LNCAP (cell line): ENCODE data around the gene BRAF.

ENCODE experiments used
- TF ChIP-seq, protein P1 (sequence below): fragments of 450-650 bp; IDR thresholded peaks from 2 replicates; pipeline ENCODE4 v1.5.1; 2017; ENCODE audit warnings: mild to moderate bottlenecking

Gene BRAF

DNA sequence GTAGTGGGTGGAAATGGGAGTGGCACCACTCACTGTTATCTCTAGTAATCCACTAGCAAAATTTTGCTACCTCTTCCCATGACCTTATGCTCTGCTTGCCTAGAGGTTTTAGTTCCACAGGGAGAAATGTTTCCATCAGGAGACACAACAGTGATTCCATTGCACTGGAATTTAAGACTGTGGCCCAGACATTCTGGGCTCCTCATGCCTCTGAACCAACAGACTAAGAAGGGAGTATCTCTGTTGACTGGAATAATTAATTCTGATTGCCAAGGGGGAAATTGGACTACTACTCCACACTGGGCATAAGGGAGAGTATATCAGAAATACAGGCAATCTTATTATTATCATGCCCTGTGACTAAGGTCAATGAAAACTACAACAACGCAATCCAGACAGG, 16.2 kb upstream of the BRAF start:
- TF ChIP-seq, protein P1, sequence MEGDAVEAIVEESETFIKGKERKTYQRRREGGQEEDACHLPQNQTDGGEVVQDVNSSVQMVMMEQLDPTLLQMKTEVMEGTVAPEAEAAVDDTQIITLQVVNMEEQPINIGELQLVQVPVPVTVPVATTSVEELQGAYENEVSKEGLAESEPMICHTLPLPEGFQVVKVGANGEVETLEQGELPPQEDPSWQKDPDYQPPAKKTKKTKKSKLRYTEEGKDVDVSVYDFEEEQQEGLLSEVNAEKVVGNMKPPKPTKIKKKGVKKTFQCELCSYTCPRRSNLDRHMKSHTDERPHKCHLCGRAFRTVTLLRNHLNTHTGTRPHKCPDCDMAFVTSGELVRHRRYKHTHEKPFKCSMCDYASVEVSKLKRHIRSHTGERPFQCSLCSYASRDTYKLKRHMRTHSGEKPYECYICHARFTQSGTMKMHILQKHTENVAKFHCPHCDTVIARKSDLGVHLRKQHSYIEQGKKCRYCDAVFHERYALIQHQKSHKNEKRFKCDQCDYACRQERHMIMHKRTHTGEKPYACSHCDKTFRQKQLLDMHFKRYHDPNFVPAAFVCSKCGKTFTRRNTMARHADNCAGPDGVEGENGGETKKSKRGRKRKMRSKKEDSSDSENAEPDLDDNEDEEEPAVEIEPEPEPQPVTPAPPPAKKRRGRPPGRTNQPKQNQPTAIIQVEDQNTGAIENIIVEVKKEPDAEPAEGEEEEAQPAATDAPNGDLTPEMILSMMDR = no peak

GRCh38 chr7:140937702-140938264, 13.1 kb upstream of the BRAF start:
- TF ChIP-seq, protein P1 = no peak

DNA sequence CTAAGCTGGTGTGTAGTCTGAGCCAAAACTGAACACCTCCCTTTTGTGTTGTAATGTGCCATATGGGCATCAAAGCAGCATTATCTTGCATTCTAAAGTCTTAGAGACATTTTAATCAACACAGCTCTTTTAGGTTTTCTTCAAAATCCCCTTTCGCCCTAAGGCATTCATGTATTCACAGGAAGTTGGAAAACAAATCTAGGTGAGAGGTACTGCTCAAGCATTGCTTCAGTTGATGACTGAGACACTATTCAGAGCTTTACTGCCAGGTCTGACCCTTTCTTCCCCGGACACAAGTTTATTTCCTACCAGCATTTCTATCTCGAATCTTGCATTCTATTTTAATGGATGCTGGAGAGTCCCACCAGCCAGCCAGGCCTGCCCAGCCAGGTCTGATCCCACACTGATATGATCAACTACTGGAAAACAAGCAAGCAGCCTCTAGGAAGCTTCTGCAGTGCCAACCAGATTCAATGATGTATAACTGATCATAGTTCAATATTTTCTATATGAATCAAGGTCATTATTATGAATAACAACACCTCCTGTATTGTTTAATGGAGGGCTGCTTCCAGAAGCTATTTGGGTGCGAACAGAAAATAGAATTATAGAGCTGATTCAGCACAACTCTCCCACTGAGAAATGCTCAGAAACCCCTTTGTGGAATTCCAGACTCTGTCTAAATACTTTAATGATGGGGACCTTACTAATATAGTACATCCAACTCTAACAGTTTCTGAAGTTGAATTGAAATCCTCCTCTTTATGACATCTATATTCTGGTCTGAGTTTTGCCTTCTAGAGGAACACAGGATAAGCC, 4.0 kb upstream of the BRAF start:
- TF ChIP-seq, protein P1 = no peak

DNA sequence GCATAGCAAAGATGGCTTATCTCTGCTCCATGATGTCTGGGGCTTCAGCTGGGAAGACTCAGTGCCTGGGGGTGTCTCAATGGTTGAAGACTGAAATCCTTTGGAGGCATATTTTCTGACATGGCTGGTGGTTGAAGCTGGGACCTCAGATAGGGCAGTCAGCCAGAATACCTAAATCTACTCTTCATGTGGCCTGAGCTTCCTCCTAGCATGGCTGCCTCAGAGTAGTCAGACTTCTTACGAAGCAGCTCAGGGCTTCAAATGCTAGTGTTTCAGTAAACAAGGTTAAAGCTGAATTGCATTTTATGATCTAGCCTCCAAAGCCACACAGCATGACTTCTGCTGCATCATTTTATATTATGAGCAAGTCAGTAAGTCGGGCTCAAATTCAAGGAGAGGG, 2.6 kb upstream of the BRAF start:
- TF ChIP-seq, protein P1 = no peak

DNA sequence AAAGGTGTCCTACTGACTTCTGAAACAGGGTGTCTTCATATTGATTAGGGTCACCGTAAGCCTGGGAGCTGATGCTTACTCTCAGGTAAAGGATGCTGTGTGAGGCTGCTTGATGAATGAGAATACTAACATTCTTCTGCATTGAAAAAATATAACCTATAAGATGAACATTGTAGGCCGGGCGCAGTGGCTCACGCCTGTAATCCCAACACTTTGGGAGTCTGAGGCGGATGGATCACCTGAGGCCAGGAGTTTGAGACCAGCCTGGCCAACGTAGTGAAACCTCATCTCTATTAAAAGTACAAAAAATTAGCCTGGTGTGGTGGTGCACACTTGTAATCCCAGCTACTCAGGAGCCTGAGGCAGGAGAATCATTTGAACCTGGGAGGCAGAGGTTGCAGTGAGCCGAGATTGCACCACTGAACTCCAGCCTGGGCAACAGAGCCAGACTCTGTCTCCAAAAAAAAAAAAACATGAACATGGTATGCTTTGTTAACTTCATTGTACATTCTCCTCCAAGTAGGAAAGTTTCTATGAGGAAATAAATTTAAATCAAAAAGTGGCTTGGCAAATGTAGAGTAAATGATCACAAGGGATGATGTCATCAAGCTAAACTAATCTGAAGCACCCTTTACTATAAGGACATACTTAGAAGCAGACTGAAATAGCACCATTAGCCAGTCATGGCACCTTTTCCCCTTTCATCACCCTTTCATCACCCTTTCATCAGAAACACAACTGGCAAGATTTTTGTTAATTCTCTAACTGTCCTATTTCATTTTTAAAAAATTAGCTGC, 1.5 kb upstream of the BRAF start:
- TF ChIP-seq, protein P1 = no peak

DNA sequence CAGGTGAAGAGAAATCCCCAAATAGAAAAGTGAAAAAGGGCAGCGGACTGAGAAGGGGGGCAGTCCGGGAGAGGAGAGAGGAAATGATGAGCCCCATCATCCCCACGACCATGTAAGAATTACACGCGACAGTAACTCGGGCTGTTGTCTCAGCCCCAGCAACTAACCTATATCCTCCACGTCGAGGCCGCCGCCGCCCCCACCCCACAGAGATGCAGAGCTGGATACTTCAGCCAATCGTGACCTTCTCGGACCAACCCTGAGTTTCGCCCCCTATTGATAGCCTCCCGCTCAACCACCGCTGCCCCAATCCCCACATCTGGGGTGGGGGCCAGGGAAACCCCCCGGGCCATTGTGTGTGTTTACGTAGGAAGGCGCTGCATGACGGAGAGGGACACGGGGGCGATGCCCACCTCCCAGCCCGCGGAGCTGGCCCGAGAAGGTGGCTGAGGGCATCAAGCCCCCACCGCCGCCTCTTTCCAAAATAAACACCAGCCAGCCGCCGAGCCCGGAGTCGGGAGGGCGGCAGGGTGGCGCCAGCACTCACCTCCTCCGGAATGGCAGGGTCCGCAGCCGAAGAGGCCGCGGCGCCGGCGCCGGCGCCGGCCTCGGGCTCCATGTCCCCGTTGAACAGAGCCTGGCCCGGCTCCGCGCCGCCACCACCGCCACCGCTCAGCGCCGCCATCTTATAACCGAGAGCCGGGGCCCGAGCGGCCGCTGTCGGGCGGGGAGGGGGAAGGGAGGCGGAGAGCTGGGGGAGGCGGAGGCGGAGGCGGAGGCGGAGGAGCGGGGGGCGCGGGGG, 509 bp downstream of the BRAF start:
- TF ChIP-seq, protein P1 = peak; percentile 53
